Gastroesophageal sphincter (tissue), 4 donors: Measurements from ENCODE around the gene NRIP2. TPM values are rescaled to one million over a fixed set of nuclear protein-coding genes. Genes with fewer than 3 reads are reported as not detected.

Experiments used
- ATAC-seq: fragments of 150-250 bp; one replicate; pipeline ENCODE4 v1.9.1; 2016; ENCODE audit warnings: mild to moderate bottlenecking, moderate library complexity
- H3K27ac ChIP-seq, 4 donors: fragments of 200-600 bp; sonication (generic) in 3 of 4; 1 replicate in 3 of 4; 2 replicates in 1 of 4; pipeline ENCODE4 v1.5.1; 2016 to 2019
- H3K27me3 ChIP-seq: fragments of 200-600 bp; sonication (generic); one replicate; pipeline ENCODE4 v1.5.1; 2019
- H3K36me3 ChIP-seq, 2 donors: fragments of 200-600 bp; sonication (generic); one replicate each; pipeline ENCODE4 v1.5.1; 2019; ENCODE audit warnings: control low read depth in 1 of 2
- H3K4me1 ChIP-seq, 3 donors: fragments of 200-600 bp; sonication (generic); 1 replicate in 2 of 3; 2 replicates in 1 of 3; pipeline ENCODE4 v1.5.1; 2016 to 2019; ENCODE audit warnings: control low read depth in 2 of 3
- H3K4me3 ChIP-seq, 2 donors: fragments of 200-600 bp; sonication (generic); one replicate each; pipeline ENCODE4 v1.5.1; 2019; ENCODE audit warnings: mild to moderate bottlenecking in 1 of 2, moderate library complexity in 1 of 2
- H3K9me3 ChIP-seq, 3 donors: fragments of 200-600 bp; sonication (generic); one replicate each; pipeline ENCODE4 v1.5.1; 2017 to 2019; ENCODE audit warnings: control low read depth in 2 of 3
- EP300 ChIP-seq: sonication (generic); formaldehyde crosslinking; IDR thresholded peaks from one replicate; pipeline ENCODE4 v1.6.1; 2017; ENCODE audit warnings: antibody characterized with exemption, mild to moderate bottlenecking
- POLR2A ChIP-seq, 2 donors: fragments of 450-650 bp; IDR thresholded peaks; one replicate each; pipeline ENCODE4 v1.6.1; 2017; ENCODE audit warnings: antibody characterized with exemption in 2 of 2, mild to moderate bottlenecking in 2 of 2, moderate library complexity in 1 of 2
- POLR2AphosphoS5 ChIP-seq: sonication (generic); formaldehyde crosslinking; IDR thresholded peaks from one replicate; pipeline ENCODE4 v1.6.1; 2017; ENCODE audit warnings: antibody characterized with exemption
- WGBS, 2 donors: methylation state at CpG; one replicate each; pipeline ENCODE4 v1.1.5; 2018; ENCODE audit warnings: low coverage in 1 of 2; 5-methylcytosine and 5-hydroxymethylcytosine counted together
- total RNA-seq, 4 donors: library from RNA; depleted of rRNA; stranded (reverse); fragments of >200 nt; gene quantifications; one replicate each; pipeline ENCODE4 v1.1.0, GENCODE V29; 2016
- TF ChIP-seq, protein P1 (sequence below), 4 experiments: fragments of 200-600 bp in 2 of 4; fragments of 450-650 bp in 2 of 4; sonication (generic) in 1 of 4; IDR thresholded peaks; one replicate each; pipeline ENCODE4 v1.5.1; 2017 to 2019; ENCODE audit warnings: antibody characterized with exemption in 4 of 4, mild to moderate bottlenecking in 2 of 4, moderate library complexity in 2 of 4

The NRIP2 gene
- total RNA-seq, 4 donors from 2014 or later: 1.4 to 5.7 (median 1.9) TPM

DNA sequence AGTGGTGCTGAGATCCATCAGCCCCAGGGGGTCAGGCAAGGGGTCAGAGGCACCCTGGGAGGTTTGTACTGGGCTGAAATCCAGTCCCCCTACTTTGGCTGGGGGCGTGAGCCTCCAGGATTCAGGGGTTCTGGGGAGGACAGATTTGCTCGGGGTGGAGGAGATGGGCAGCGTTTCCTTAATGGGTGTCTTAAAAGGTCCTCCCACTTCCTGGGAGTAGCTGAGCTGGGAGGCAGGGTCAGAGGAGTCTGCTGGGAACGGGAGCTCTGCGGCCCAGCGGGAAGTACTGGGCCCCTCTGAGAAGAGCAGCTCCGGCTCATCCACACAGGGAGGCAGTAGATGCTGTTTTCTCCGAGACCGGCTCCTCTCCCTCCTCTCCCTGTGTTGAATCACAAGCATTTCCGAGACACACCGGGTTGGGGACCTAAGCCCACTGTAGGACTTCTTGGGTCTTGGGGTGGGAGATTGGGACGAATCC, 24.1 kb upstream of the NRIP2 start:
- Histone ChIP-seq H3K4me1 (peaks cover 0 to under 1% (median 0%) of the 10 kb centered on the region in 3 donors), H3K27ac (peak overlapping the region in 3 of 4 donors; percentile 5 to 51 (median 26)), H3K4me3 (no peak overlapping the region), H3K9me3 (no peaks in the 10 kb centered on the region), H3K27me3 (no peaks in the 10 kb centered on the region), H3K36me3 (peaks cover 0 to 22% of the 10 kb centered on the region in 2 donors)
- TF ChIP-seq, protein P1, sequence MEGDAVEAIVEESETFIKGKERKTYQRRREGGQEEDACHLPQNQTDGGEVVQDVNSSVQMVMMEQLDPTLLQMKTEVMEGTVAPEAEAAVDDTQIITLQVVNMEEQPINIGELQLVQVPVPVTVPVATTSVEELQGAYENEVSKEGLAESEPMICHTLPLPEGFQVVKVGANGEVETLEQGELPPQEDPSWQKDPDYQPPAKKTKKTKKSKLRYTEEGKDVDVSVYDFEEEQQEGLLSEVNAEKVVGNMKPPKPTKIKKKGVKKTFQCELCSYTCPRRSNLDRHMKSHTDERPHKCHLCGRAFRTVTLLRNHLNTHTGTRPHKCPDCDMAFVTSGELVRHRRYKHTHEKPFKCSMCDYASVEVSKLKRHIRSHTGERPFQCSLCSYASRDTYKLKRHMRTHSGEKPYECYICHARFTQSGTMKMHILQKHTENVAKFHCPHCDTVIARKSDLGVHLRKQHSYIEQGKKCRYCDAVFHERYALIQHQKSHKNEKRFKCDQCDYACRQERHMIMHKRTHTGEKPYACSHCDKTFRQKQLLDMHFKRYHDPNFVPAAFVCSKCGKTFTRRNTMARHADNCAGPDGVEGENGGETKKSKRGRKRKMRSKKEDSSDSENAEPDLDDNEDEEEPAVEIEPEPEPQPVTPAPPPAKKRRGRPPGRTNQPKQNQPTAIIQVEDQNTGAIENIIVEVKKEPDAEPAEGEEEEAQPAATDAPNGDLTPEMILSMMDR (IDR thresholded peaks at IDR 0.05): no peak
- no peak for TF ChIP-seq POLR2AphosphoS5
- no peak for TF ChIP-seq POLR2A (IDR thresholded peaks at IDR 0.05)
- TF ChIP-seq EP300: no peak
- 60 to 70% methylated on average over 1 to 2 of the region's 12 CpGs for WGBS, 2 donors
- no peak for ATAC-seq

DNA sequence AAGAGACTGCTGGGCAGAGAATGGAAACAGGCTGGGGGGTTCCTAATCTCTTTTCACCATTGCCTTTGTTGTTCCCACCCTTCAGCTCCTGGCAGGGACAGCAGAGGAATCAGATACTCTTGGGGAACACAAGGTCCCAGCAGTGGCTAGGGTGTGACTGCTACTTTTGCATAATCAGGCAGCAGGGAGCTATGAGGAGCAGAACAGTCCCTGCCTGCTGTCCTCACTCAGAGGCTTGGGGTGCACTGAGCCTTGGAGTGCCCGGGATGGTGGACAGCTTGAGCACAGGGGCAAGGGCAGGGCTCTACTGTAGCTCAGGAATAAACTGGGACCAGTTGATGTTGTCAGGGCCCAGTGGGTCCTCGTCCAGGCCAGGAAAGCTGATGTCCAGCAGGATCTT, 23.5 kb upstream of the NRIP2 start:
- Histone ChIP-seq H3K4me3 (no peak overlapping the region), H3K27ac (peak overlapping the region in 2 of 4 donors; percentile 5 to 26), H3K4me1 (peaks cover 0 to 7% (median 0%) of the 10 kb centered on the region in 3 donors), H3K9me3 (no peaks in the 10 kb centered on the region), H3K27me3 (no peaks in the 10 kb centered on the region), H3K36me3 (peaks cover 0 to 22% of the 10 kb centered on the region in 2 donors)
- WGBS, 2 donors: no CpG with 5 or more reads among the region's 2 CpGs
- ATAC-seq: no peak
- TF ChIP-seq EP300 (no peak), POLR2A (IDR thresholded peaks at IDR 0.05) (no peak), POLR2AphosphoS5 (no peak)
- TF ChIP-seq, protein P1 (IDR thresholded peaks at IDR 0.05): no peak

DNA sequence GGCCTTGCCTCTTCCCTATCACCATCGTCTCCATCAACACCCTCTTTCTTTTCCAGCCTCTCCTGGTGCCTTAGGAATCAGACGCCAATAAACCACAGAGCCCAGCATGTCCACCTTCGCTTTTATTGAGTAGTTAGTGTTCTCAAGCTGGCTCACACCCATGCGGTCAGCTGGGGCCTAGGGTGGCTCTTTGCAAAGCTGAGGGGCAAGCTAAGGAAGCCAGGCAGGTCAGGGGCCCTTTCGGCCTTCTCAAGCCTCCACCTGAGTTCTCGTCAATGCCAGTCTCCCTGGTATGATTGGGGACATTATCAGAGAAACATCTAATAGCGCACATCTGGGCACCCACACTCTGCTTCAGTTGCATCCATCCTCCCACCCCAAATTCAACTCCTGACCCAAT, 22.7 kb upstream of the NRIP2 start:
- Histone ChIP-seq H3K36me3 (peaks cover 0 to 22% of the 10 kb centered on the region in 2 donors), H3K4me1 (peaks cover 0 to 7% (median 0%) of the 10 kb centered on the region in 3 donors), H3K27me3 (no peaks in the 10 kb centered on the region), H3K9me3 (no peaks in the 10 kb centered on the region), H3K4me3 (no peak overlapping the region), H3K27ac (no peak overlapping the region)
- no CpG with 5 or more reads among the region's 7 CpGs for WGBS, 2 donors
- ATAC-seq: no peak
- TF ChIP-seq POLR2AphosphoS5 (no peak), POLR2A (IDR thresholded peaks at IDR 0.05) (no peak), EP300 (no peak)
- TF ChIP-seq, protein P1 (IDR thresholded peaks at IDR 0.05): no peak

- Histone ChIP-seq H3K9me3 (no peaks in the 10 kb centered on the region), H3K27me3 (no peaks in the 10 kb centered on the region), H3K36me3 (peaks cover 0 to 22% of the 10 kb centered on the region in 2 donors), H3K27ac (no peak within 1 kb of the TSS), H3K4me3 (no peak within 1 kb of the TSS), H3K4me1 (peaks cover 0 to 7% (median 0%) of the 10 kb centered on the region in 3 donors)
- no peak for TF ChIP-seq POLR2AphosphoS5
- TF ChIP-seq EP300: no peak
- TF ChIP-seq, protein P1 (IDR thresholded peaks at IDR 0.05): no peak
- no peak for TF ChIP-seq POLR2A (IDR thresholded peaks at IDR 0.05)
- ATAC-seq: no peak
- WGBS, 2 donors: 93% methylated on average over 2 of the region's 3 CpGs; no CpG with 5 or more reads in 1 of the 2 donors
Measured at GRCh38 chr12:2857021-2857431, 22.2 kb upstream of the NRIP2 start, which contains the start of gene TEX52. TEX52 (minus strand) TSS chr12:2857039; CDS start chr12:2857026, 13 bp downstream.

- no peak overlapping the region for H3K27ac ChIP-seq
- no peak for TF ChIP-seq EP300
- TF ChIP-seq, protein P1 (IDR thresholded peaks at IDR 0.05): no peak
- no peak for TF ChIP-seq POLR2AphosphoS5
- H3K9me3 ChIP-seq: no peaks in the 10 kb centered on the region
- H3K4me3 ChIP-seq: no peak overlapping the region
- WGBS, 2 donors: 95 to 100% methylated on average over 1 to 3 of the region's 3 CpGs
- no peaks in the 10 kb centered on the region for H3K27me3 ChIP-seq
- no peak for ATAC-seq
- peaks cover 0 to 7% (median 0%) of the 10 kb centered on the region in 3 donors for H3K4me1 ChIP-seq
- peaks cover 0 to 22% of the 10 kb centered on the region in 2 donors for H3K36me3 ChIP-seq
Measured at GRCh38 chr12:2856051-2856450, 21.2 kb upstream of the NRIP2 start.
